CD4-positive, CD25-positive, alpha-beta regulatory T cell (primary cell): ENCODE measurements around the gene DMRT3. TPM values are rescaled to one million over a fixed set of nuclear protein-coding genes. Genes with fewer than 3 reads are reported as not detected.

Source experiments
- ATAC-seq, 2 donors: fragments of 150-1000 bp; cut with Tn5 transposase; one replicate each; pipeline ENCODE4 v1.10.0; 2021; ENCODE audit warnings: low read depth in 2 of 2, moderate number of reproducible peaks in 2 of 2, moderate library complexity in 1 of 2
- DNase-seq, 3 donors: peaks; one replicate each; pipeline versions ENCODE4 v3.0.0 to v3.0.0-alpha.2; 2012 to 2022; ENCODE audit warnings: mixed read lengths in 1 of 3
- H3K27ac ChIP-seq: one replicate; pipeline ENCODE4 v1.7.0; 2013; ENCODE audit warnings: mild to moderate bottlenecking, low read length; ENCODE audit not compliant: insufficient read depth, poor library complexity, severe bottlenecking
- H3K27me3 ChIP-seq: one replicate; pipeline ENCODE4 v1.7.0; 2013; ENCODE audit warnings: low read length; ENCODE audit not compliant: control insufficient read depth, insufficient read depth
- H3K36me3 ChIP-seq: one replicate; pipeline ENCODE4 v1.7.0; 2013; ENCODE audit warnings: mild to moderate bottlenecking, low read length, moderate library complexity; ENCODE audit not compliant: control insufficient read depth, insufficient read depth
- H3K4me1 ChIP-seq: 2 replicates; pipeline ENCODE4 v1.7.0; 2013; ENCODE audit warnings: mild to moderate bottlenecking, low read length; ENCODE audit not compliant: insufficient read depth, control insufficient read depth, poor library complexity, severe bottlenecking
- H3K4me3 ChIP-seq: one replicate; pipeline ENCODE4 v1.7.0; 2013; ENCODE audit warnings: low read depth, mild to moderate bottlenecking, low read length, moderate library complexity
- H3K9me3 ChIP-seq, 2 experiments: 1 replicate in 1 of 2; 2 replicates in 1 of 2; pipeline ENCODE4 v1.7.0; 2013; ENCODE audit warnings: low read length in 2 of 2, mild to moderate bottlenecking in 1 of 2, moderate library complexity in 1 of 2; ENCODE audit not compliant: control insufficient read depth in 2 of 2
- H3K27ac Mint-ChIP-seq, 3 donors: one replicate each; pipeline ENCODE4 v1.8.0; 2020 to 2022; ENCODE audit warnings: mild to moderate bottlenecking in 3 of 3, mixed read lengths in 3 of 3, moderate library complexity in 2 of 3
- H3K27me3 Mint-ChIP-seq: one replicate; pipeline ENCODE4 v1.8.0; 2022; ENCODE audit warnings: mild to moderate bottlenecking, mixed read lengths
- H3K36me3 Mint-ChIP-seq: one replicate; pipeline ENCODE4 v1.8.0; 2020; ENCODE audit warnings: mixed read lengths
- H3K4me1 Mint-ChIP-seq, 4 donors: one replicate each; pipeline ENCODE4 v1.8.0; 2020 to 2022; ENCODE audit warnings: mixed read lengths in 4 of 4, mild to moderate bottlenecking in 1 of 4
- H3K4me3 Mint-ChIP-seq, 4 donors: one replicate each; pipeline ENCODE4 v1.8.0; 2020 to 2022; ENCODE audit warnings: mild to moderate bottlenecking in 4 of 4, mixed read lengths in 4 of 4, moderate library complexity in 3 of 4
- H3K9me3 Mint-ChIP-seq, 7 donors: one replicate each; pipeline ENCODE4 v1.8.0; 2020 to 2022; ENCODE audit warnings: mixed read lengths in 7 of 7, mild to moderate bottlenecking in 3 of 7, moderate library complexity in 2 of 7
- polyA plus RNA-seq, 4 donors: library from polyadenylated mRNA; unstranded; fragments of 300-500 nt; fragmentation: Illumina TruSeq; gene quantifications; one replicate each; pipeline ENCODE4 v1.2.3, GENCODE V29; 2021
- total RNA-seq: library from RNA; stranded (reverse); gene quantifications from one replicate; pipeline ENCODE4 v1.2.3, GENCODE V29; 2022

DMRT3 gene
- total and polyA plus RNA-seq, 5 donors from 2014 or later, result not detected

GRCh38 chr9:972501-973294, 3.8 kb upstream of the DMRT3 start:
- Mint-ChIP-seq H3K36me3 (no peaks in the 10 kb centered on the region), H3K9me3 (peaks cover 0 to 3% (median 2%) of the 10 kb centered on the region in 7 donors), H3K4me1 (peaks cover 5 to 35% (median 14%) of the 10 kb centered on the region in 4 donors), H3K4me3 (peak overlapping the region in 3 of 4 donors; percentile 10 to 51 (median 11)), H3K27me3 (peaks cover 80% of the 10 kb centered on the region), H3K27ac (no peak overlapping the region)
- H3K4me3 ChIP-seq, result no peak overlapping the region
- no peak overlapping the region for H3K27ac ChIP-seq
- ATAC-seq, result no peak
- peaks cover 0 to 3% of the 10 kb centered on the region in 2 experiments for H3K9me3 ChIP-seq
- DNase-seq, result no peak
- H3K27me3 ChIP-seq, result peaks cover 40% of the 10 kb centered on the region
- H3K36me3 ChIP-seq, result no peaks in the 10 kb centered on the region
- H3K4me1 ChIP-seq, result peaks cover 18% of the 10 kb centered on the region

GRCh38 chr9:973295-973834, 3.1 kb upstream of the DMRT3 start:
- no peak overlapping the region for H3K4me3 ChIP-seq
- H3K27ac ChIP-seq, result no peak overlapping the region
- H3K4me1 Mint-ChIP-seq, result peaks cover 5 to 32% (median 11%) of the 10 kb centered on the region in 4 donors
- H3K27ac Mint-ChIP-seq, result no peak overlapping the region
- DNase-seq, result no peak
- ATAC-seq, result no peak
- H3K9me3 Mint-ChIP-seq, result peaks cover 0 to 3% (median 0%) of the 10 kb centered on the region in 7 donors
- H3K36me3 Mint-ChIP-seq, result no peaks in the 10 kb centered on the region
- no peaks in the 10 kb centered on the region for H3K36me3 ChIP-seq
- H3K4me3 Mint-ChIP-seq, result peak overlapping the region in 3 of 4 donors; percentile 26 to 51 (median 40)
- H3K9me3 ChIP-seq, result peaks cover 0 to 3% of the 10 kb centered on the region in 2 experiments
- H3K27me3 Mint-ChIP-seq, result peaks cover 80% of the 10 kb centered on the region
- H3K4me1 ChIP-seq, result peaks cover 18% of the 10 kb centered on the region
- H3K27me3 ChIP-seq, result peaks cover 40% of the 10 kb centered on the region

- Histone ChIP-seq H3K36me3 (no peaks in the 10 kb centered on the region), H3K4me1 (peaks cover 18% of the 10 kb centered on the region), H3K4me3 (no peak overlapping the region), H3K27ac (no peak overlapping the region), H3K27me3 (peaks cover 39% of the 10 kb centered on the region), H3K9me3 (peaks cover 0 to 3% of the 10 kb centered on the region in 2 experiments)
- no peak for ATAC-seq
- H3K4me3 Mint-ChIP-seq, result no peak overlapping the region
- H3K27me3 Mint-ChIP-seq, result peaks cover 81% of the 10 kb centered on the region
- no peaks in the 10 kb centered on the region for H3K36me3 Mint-ChIP-seq
- DNase-seq, result no peak
- H3K4me1 Mint-ChIP-seq, result peaks cover 5 to 28% (median 8%) of the 10 kb centered on the region in 4 donors
- no peak overlapping the region for H3K27ac Mint-ChIP-seq
- H3K9me3 Mint-ChIP-seq, result peaks cover 0 to 3% (median 0%) of the 10 kb centered on the region in 7 donors
These were observed 2.1 kb upstream of the DMRT3 start for GRCh38 chr9:974031-974995.

GRCh38 chr9:974996-975739, 1.3 kb upstream of the DMRT3 start:
- H3K4me3 ChIP-seq, result no peak overlapping the region
- peaks cover 0 to 3% (median 0%) of the 10 kb centered on the region in 7 donors for H3K9me3 Mint-ChIP-seq
- H3K27me3 ChIP-seq, result peaks cover 46% of the 10 kb centered on the region
- H3K4me1 Mint-ChIP-seq, result peaks cover 5 to 27% (median 8%) of the 10 kb centered on the region in 4 donors
- H3K36me3 Mint-ChIP-seq, result no peaks in the 10 kb centered on the region
- H3K4me1 ChIP-seq, result peaks cover 12% of the 10 kb centered on the region
- peaks cover 85% of the 10 kb centered on the region for H3K27me3 Mint-ChIP-seq
- no peaks in the 10 kb centered on the region for H3K36me3 ChIP-seq
- H3K27ac ChIP-seq, result no peak overlapping the region
- peaks cover 0 to 6% of the 10 kb centered on the region in 2 experiments for H3K9me3 ChIP-seq
- no peak for ATAC-seq
- H3K4me3 Mint-ChIP-seq, result no peak overlapping the region
- H3K27ac Mint-ChIP-seq, result peak overlapping the region in 1 of 3 donors; percentile 52
- no peak for DNase-seq

- no peak for DNase-seq
- ATAC-seq, result no peak
- peaks cover 5 to 25% (median 7%) of the 10 kb centered on the region in 4 donors for H3K4me1 Mint-ChIP-seq
- Histone ChIP-seq H3K27me3 (peaks cover 49% of the 10 kb centered on the region), H3K27ac (no peak overlapping the region), H3K9me3 (peaks cover 0 to 6% of the 10 kb centered on the region in 2 experiments), H3K4me3 (no peak overlapping the region), H3K36me3 (no peaks in the 10 kb centered on the region), H3K4me1 (peaks cover 12% of the 10 kb centered on the region)
- peak overlapping the region in 1 of 3 donors; percentile 52 for H3K27ac Mint-ChIP-seq
- peak overlapping the region in 1 of 4 donors; percentile 13 for H3K4me3 Mint-ChIP-seq
- H3K27me3 Mint-ChIP-seq, result peaks cover 84% of the 10 kb centered on the region
- H3K9me3 Mint-ChIP-seq, result peaks cover 0 to 1% (median 0%) of the 10 kb centered on the region in 7 donors
- H3K36me3 Mint-ChIP-seq, result no peaks in the 10 kb centered on the region
These were observed 656 bp upstream of the DMRT3 start for GRCh38 chr9:975740-976257.

- no peak for ATAC-seq
- H3K27ac Mint-ChIP-seq, result no peak overlapping the region
- peak overlapping the region in 1 of 4 donors; percentile 38 for H3K4me3 Mint-ChIP-seq
- H3K27me3 Mint-ChIP-seq, result peaks cover 84% of the 10 kb centered on the region
- Histone ChIP-seq H3K9me3 (peaks cover 0 to 6% of the 10 kb centered on the region in 2 experiments), H3K36me3 (no peaks in the 10 kb centered on the region), H3K27me3 (peaks cover 57% of the 10 kb centered on the region), H3K4me3 (no peak overlapping the region), H3K27ac (no peak overlapping the region), H3K4me1 (peaks cover 4% of the 10 kb centered on the region)
- no peak for DNase-seq
- peaks cover 0 to 2% (median 0%) of the 10 kb centered on the region in 7 donors for H3K9me3 Mint-ChIP-seq
- no peaks in the 10 kb centered on the region for H3K36me3 Mint-ChIP-seq
- peaks cover 5 to 25% (median 7%) of the 10 kb centered on the region in 4 donors for H3K4me1 Mint-ChIP-seq
These were observed 735 bp downstream of the DMRT3 start for GRCh38 chr9:976943-977837.
